HCT116 (cell line): ENCODE results near the gene GMPR2. TPM values are rescaled to one million over a fixed set of nuclear protein-coding genes. Genes with fewer than 3 reads are reported as not detected.

Experiments used
- ATAC-seq: fragments of 200-7000 bp; cut with Tn5 transposase; 2 replicates; pipeline ENCODE4 v1.9.1; 2020; ENCODE audit warnings: mild to moderate bottlenecking, moderate library complexity
- BruUV-seq: library from RNA; stranded (reverse); fragments of 400-500 nt; replicated peaks from 2 replicates; lab custom pipeline; 2021; lab: Mats Ljungman, UMichigan
- CTCF ChIA-PET: fragments of 300-600 bp; sonication (Branson Sonifier 250); formaldehyde crosslinking; loops from one replicate; lab custom pipeline; 2021; ENCODE audit warnings: antibody characterized with exemption; lab: Charles Lee
- POLR2A ChIA-PET: fragments of 300-600, 350-600 bp; sonication (Branson Sonifier 250); formaldehyde crosslinking; loops from one replicate; lab custom pipeline; 2021; ENCODE audit warnings: antibody characterized with exemption; lab: Charles Lee
- RAD21 ChIA-PET, 2 experiments: fragments of 300-600 bp; sonication (Branson Sonifier 250); formaldehyde crosslinking; loops; one replicate each; lab custom pipeline; 2023; ENCODE audit warnings: low total read pairs in 2 of 2; ENCODE audit not compliant: uncharacterized antibody in 2 of 2, unreplicated experiment in 2 of 2, low non-redundant PET in 1 of 2; lab: Charles Lee
- DNase-seq: peaks from one replicate; pipeline ENCODE4 v3.0.0-alpha.2; 2010; ENCODE audit warnings: low read depth, low spot score
- H2AFZ ChIP-seq: fragments of 200-600 bp; shearing (Covaris generic), sonication (generic); 2 replicates; pipeline ENCODE4 v1.6.1; 2017; ENCODE audit warnings: low read depth, mixed run types, mixed read lengths, antibody characterized with exemption, low read length; ENCODE audit not compliant: poor library complexity, severe bottlenecking
- H3K27ac ChIP-seq: 2 replicates; pipeline ENCODE4 v1.5.1; 2012; ENCODE audit warnings: low read depth, low read length
- H3K27me3 ChIP-seq: fragments of 200-600 bp; sonication (generic); 2 replicates; pipeline ENCODE4 v1.6.1; 2016; ENCODE audit warnings: mixed run types, low read length, mixed read lengths; ENCODE audit not compliant: insufficient read depth
- H3K36me3 ChIP-seq, 2 experiments: fragments of 200-500 bp in 1 of 2; fragments of 200-600 bp in 1 of 2; sonication (Bioruptor generic) in 1 of 2; sonication (generic) in 1 of 2; 2 replicates each; pipeline versions ENCODE4 v1.5.1 to v1.6.1; 2014 to 2016; ENCODE audit warnings: low read length in 2 of 2, inconsistent platforms in 1 of 2, mixed read lengths in 1 of 2, mixed run types in 1 of 2; ENCODE audit not compliant: insufficient read depth in 2 of 2, control insufficient read depth in 1 of 2
- H3K4me1 ChIP-seq, 2 experiments: fragments of 200-600 bp in 1 of 2; sonication (generic) in 1 of 2; 2 replicates each; pipeline versions ENCODE4 v1.5.1 to v1.6.1; 2012 to 2017; ENCODE audit warnings: low read length in 2 of 2, inconsistent platforms in 1 of 2, mild to moderate bottlenecking in 1 of 2, mixed read lengths in 1 of 2, mixed run types in 1 of 2, moderate library complexity in 1 of 2; ENCODE audit not compliant: insufficient read depth in 2 of 2, control insufficient read depth in 1 of 2
- H3K4me2 ChIP-seq: fragments of 200-600 bp; sonication (generic); 2 replicates; pipeline ENCODE4 v1.6.1; 2017; ENCODE audit warnings: mixed run types, low read length, mixed read lengths
- H3K4me3 ChIP-seq, 2 experiments: fragments of 200-600 bp in 1 of 2; sonication (generic) in 1 of 2; replicated peaks in 1 of 2; 2 replicates each; pipeline ENCODE4 v1.5.1; 2011 to 2016; ENCODE audit warnings: low read length in 2 of 2, control low read depth in 1 of 2, low read depth in 1 of 2, mild to moderate bottlenecking in 1 of 2, mixed read lengths in 1 of 2, mixed run types in 1 of 2
- H3K79me2 ChIP-seq: fragments of 200-600 bp; sonication (generic); 2 replicates; pipeline ENCODE4 v1.6.1; 2017; ENCODE audit warnings: mild to moderate bottlenecking, mixed run types, low read length, moderate library complexity, mixed read lengths; ENCODE audit not compliant: insufficient read depth
- H3K9ac ChIP-seq: fragments of 200-600 bp; sonication (generic); 2 replicates; pipeline ENCODE4 v1.6.1; 2016; ENCODE audit warnings: low read length, mixed read lengths
- H3K9me2 ChIP-seq: fragments of 200-600 bp; sonication (generic), shearing (Covaris generic); 2 replicates; pipeline ENCODE4 v1.6.1; 2017; ENCODE audit warnings: mixed run types, mild to moderate bottlenecking, moderate library complexity; ENCODE audit not compliant: insufficient read depth
- H3K9me3 ChIP-seq, 2 experiments: fragments of 200-500 bp in 1 of 2; fragments of 200-600 bp in 1 of 2; sonication (Bioruptor generic) in 1 of 2; sonication (generic) in 1 of 2; 2 replicates each; pipeline ENCODE4 v1.6.1; 2014 to 2017; ENCODE audit warnings: low read length in 2 of 2, mixed read lengths in 2 of 2, inconsistent platforms in 1 of 2, low read depth in 1 of 2, mild to moderate bottlenecking in 1 of 2, mixed run types in 1 of 2, moderate library complexity in 1 of 2; ENCODE audit not compliant: control insufficient read depth in 1 of 2, insufficient read depth in 1 of 2
- H4K20me1 ChIP-seq: fragments of 200-600 bp; sonication (generic), shearing (Covaris generic); 2 replicates; pipeline ENCODE4 v1.6.1; 2017; ENCODE audit warnings: mixed run types, mild to moderate bottlenecking, moderate library complexity; ENCODE audit not compliant: insufficient read depth
- CBX3 ChIP-seq: IDR thresholded peaks from 2 replicates; pipeline ENCODE4 v1.6.1; 2012; ENCODE audit warnings: low read depth
- CEBPB ChIP-seq: IDR thresholded peaks from 2 replicates; pipeline ENCODE4 v1.6.1; 2012; ENCODE audit warnings: low read depth
- EGR1 ChIP-seq: IDR thresholded peaks from 2 replicates; pipeline ENCODE4 v1.6.1; 2012; ENCODE audit warnings: low read depth
- ELF1 ChIP-seq: IDR thresholded peaks from 2 replicates; pipeline ENCODE4 v1.6.1; 2012; ENCODE audit warnings: low read depth, borderline replicate concordance
- EZH2phosphoT487 ChIP-seq: fragments of 200-600 bp; IDR thresholded peaks from 2 replicates; pipeline ENCODE4 v1.6.1; 2018; ENCODE audit warnings: antibody characterized with exemption, borderline replicate concordance
- FOSL1 ChIP-seq: IDR thresholded peaks from 2 replicates; pipeline ENCODE4 v1.6.1; 2012; ENCODE audit warnings: low read depth
- JUND ChIP-seq: IDR thresholded peaks from 2 replicates; pipeline ENCODE4 v1.6.1; 2012
- POLR2A ChIP-seq: IDR thresholded peaks from 2 replicates; pipeline ENCODE4 v1.7.0; 2011; ENCODE audit warnings: borderline replicate concordance; ENCODE audit not compliant: insufficient read depth, insufficient read length; ENCODE audit errors: extremely low read depth
- RAD21 ChIP-seq: IDR thresholded peaks from 2 replicates; pipeline ENCODE4 v1.6.1; 2012; ENCODE audit warnings: low read depth, mild to moderate bottlenecking
- SIN3A ChIP-seq: IDR thresholded peaks from 2 replicates; pipeline ENCODE4 v1.6.1; 2012; ENCODE audit warnings: low read depth
- ZFX ChIP-seq: fragments of 450-650 bp; IDR thresholded peaks from 2 replicates; pipeline ENCODE4 v1.6.1; 2017
- ZNF274 ChIP-seq: fragments of 200-500 bp; sonication (Bioruptor generic); IDR thresholded peaks from 2 replicates; pipeline ENCODE4 v1.6.1; 2014; ENCODE audit warnings: mild to moderate bottlenecking, low read depth, low read length, inconsistent platforms
- intact Hi-C: fragments of 100-400 bp; cut with micrococcal nuclease; formaldehyde crosslinking; loops from 2 replicates; pipeline ENCODE4 v1.10.0; 2022
- total RNA-seq: library from RNA; stranded (reverse); gene quantifications from one replicate; pipeline ENCODE4 v1.2.1, GENCODE V29; 2021; ENCODE audit not compliant: unreplicated experiment
- TF ChIP-seq, protein P1 (sequence below): IDR thresholded peaks from 2 replicates; pipeline ENCODE4 v1.6.1; 2011; ENCODE audit warnings: mild to moderate bottlenecking, low read length, moderate library complexity; ENCODE audit not compliant: insufficient replicate concordance; ENCODE audit errors: extremely low read depth
- TF ChIP-seq, protein P2 (sequence below): IDR thresholded peaks from 2 replicates; pipeline ENCODE4 v1.6.1; 2012
- TF ChIP-seq, protein P3 (sequence below): IDR thresholded peaks from 2 replicates; pipeline ENCODE4 v1.6.1; 2012; ENCODE audit warnings: low read depth

Gene GMPR2
- total RNA-seq, 1 experiment from 2014 or later = 66.9 TPM

DNA sequence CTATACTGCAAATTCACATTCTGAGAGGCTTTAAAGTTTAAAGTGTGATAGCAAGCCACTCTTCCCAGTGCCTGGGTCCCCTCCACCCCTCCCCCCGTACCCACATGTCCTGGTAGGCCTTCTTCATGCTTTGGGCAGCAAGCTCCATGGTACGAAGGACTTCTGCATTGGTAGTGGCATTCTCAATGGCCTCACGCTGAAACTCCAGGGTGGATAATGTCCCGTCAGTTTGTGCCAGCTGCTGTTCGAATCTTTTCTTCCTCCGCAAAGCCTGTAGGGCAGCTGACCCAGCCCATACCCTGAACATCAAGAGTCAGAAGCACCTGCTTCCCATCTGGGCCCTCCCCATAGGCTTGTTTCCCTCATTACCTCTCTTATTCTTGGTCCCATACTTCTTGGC, 21.4 kb upstream of the GMPR2 start:
- H3K4me1 ChIP-seq = peaks cover 20 to 27% of the 10 kb centered on the region in 2 experiments
- CTCF ChIA-PET = no interaction called here
- no peaks in the 10 kb centered on the region for H4K20me1 ChIP-seq
- POLR2A ChIA-PET = no interaction called here
- H3K9ac ChIP-seq = no peak overlapping the region
- RAD21 ChIA-PET = no interaction called here
- DNase-seq = no peak
- peaks cover 11% of the 10 kb centered on the region; the same call in 1 of the 2 replicates for H3K79me2 ChIP-seq
- no peak for ATAC-seq
- no peaks in the 10 kb centered on the region for H3K9me2 ChIP-seq
- TF ChIP-seq, protein P1, sequence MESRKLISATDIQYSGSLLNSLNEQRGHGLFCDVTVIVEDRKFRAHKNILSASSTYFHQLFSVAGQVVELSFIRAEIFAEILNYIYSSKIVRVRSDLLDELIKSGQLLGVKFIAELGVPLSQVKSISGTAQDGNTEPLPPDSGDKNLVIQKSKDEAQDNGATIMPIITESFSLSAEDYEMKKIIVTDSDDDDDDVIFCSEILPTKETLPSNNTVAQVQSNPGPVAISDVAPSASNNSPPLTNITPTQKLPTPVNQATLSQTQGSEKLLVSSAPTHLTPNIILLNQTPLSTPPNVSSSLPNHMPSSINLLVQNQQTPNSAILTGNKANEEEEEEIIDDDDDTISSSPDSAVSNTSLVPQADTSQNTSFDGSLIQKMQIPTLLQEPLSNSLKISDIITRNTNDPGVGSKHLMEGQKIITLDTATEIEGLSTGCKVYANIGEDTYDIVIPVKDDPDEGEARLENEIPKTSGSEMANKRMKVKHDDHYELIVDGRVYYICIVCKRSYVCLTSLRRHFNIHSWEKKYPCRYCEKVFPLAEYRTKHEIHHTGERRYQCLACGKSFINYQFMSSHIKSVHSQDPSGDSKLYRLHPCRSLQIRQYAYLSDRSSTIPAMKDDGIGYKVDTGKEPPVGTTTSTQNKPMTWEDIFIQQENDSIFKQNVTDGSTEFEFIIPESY = no peak
- TF ChIP-seq ZFX = no peak
- TF ChIP-seq JUND = no peak
- TF ChIP-seq, protein P2, sequence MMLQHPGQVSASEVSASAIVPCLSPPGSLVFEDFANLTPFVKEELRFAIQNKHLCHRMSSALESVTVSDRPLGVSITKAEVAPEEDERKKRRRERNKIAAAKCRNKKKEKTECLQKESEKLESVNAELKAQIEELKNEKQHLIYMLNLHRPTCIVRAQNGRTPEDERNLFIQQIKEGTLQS = no peak
- no peak for TF ChIP-seq FOSL1
- TF ChIP-seq POLR2A = no peak
- TF ChIP-seq CEBPB = no peak
- no peak for TF ChIP-seq CBX3
- no peak for TF ChIP-seq RAD21
- no peak for TF ChIP-seq EGR1
- no peak for TF ChIP-seq EZH2phosphoT487
- no peak for TF ChIP-seq SIN3A
- TF ChIP-seq ZNF274 = no peak
- TF ChIP-seq, protein P3, sequence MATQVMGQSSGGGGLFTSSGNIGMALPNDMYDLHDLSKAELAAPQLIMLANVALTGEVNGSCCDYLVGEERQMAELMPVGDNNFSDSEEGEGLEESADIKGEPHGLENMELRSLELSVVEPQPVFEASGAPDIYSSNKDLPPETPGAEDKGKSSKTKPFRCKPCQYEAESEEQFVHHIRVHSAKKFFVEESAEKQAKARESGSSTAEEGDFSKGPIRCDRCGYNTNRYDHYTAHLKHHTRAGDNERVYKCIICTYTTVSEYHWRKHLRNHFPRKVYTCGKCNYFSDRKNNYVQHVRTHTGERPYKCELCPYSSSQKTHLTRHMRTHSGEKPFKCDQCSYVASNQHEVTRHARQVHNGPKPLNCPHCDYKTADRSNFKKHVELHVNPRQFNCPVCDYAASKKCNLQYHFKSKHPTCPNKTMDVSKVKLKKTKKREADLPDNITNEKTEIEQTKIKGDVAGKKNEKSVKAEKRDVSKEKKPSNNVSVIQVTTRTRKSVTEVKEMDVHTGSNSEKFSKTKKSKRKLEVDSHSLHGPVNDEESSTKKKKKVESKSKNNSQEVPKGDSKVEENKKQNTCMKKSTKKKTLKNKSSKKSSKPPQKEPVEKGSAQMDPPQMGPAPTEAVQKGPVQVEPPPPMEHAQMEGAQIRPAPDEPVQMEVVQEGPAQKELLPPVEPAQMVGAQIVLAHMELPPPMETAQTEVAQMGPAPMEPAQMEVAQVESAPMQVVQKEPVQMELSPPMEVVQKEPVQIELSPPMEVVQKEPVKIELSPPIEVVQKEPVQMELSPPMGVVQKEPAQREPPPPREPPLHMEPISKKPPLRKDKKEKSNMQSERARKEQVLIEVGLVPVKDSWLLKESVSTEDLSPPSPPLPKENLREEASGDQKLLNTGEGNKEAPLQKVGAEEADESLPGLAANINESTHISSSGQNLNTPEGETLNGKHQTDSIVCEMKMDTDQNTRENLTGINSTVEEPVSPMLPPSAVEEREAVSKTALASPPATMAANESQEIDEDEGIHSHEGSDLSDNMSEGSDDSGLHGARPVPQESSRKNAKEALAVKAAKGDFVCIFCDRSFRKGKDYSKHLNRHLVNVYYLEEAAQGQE = no peak
- TF ChIP-seq ELF1 = no peak
- H2AFZ ChIP-seq = no peak overlapping the region
- no peak overlapping the region for H3K4me2 ChIP-seq
- H3K27me3 ChIP-seq = no peaks in the 10 kb centered on the region
- no peak overlapping the region for H3K27ac ChIP-seq
- intact Hi-C loops = loop anchor here (5.0 to 10.0 kb wide), 2 partner anchors 99 to 223 kb away; partner anchors contain the start of genes DCAF11 and NRL
- BruUV-seq = no TSS peak
- H3K36me3 ChIP-seq = peaks cover 11 to 20% of the 10 kb centered on the region in 2 experiments; a peak in 3 of 4 replicates
- no peaks in the 10 kb centered on the region for H3K9me3 ChIP-seq
- H3K4me3 ChIP-seq = no peak overlapping the region
